Spleen (tissue), 11 donors: ENCODE results near the gene FASTKD1. TPM values are rescaled to one million over a fixed set of nuclear protein-coding genes. Genes with fewer than 3 reads are reported as not detected.

Experiments
- DNase-seq: peaks from one replicate; pipeline ENCODE4 v3.0.0-alpha.2; 2020
- H3K27ac ChIP-seq, 8 donors: fragments of 200-600 bp; sonication (generic) in 7 of 8; 1 replicate in 4 of 8; 2 replicates in 4 of 8; pipeline versions ENCODE4 v1.5.0 to v1.8.0; 2016 to 2021; ENCODE audit warnings: inconsistent platforms in 4 of 8, mild to moderate bottlenecking in 4 of 8, moderate library complexity in 1 of 8
- H3K27me3 ChIP-seq, 7 donors: fragments of 200-600 bp; sonication (generic) in 6 of 7; replicated peaks in 1 of 7; 1 replicate in 4 of 7; 2 replicates in 3 of 7; pipeline versions ENCODE4 v1.5.0 to v1.8.0; 2016 to 2021; ENCODE audit warnings: inconsistent platforms in 3 of 7, mild to moderate bottlenecking in 1 of 7
- H3K36me3 ChIP-seq, 6 donors: fragments of 200-600 bp; sonication (generic) in 5 of 6; 1 replicate in 4 of 6; 2 replicates in 2 of 6; pipeline versions ENCODE4 v1.5.0 to v1.8.0; 2016 to 2021; ENCODE audit warnings: inconsistent platforms in 2 of 6
- H3K4me1 ChIP-seq, 6 donors: fragments of 200-600 bp; sonication (generic) in 5 of 6; 1 replicate in 3 of 6; 2 replicates in 3 of 6; pipeline versions ENCODE4 v1.5.0 to v1.8.0; 2016 to 2021; ENCODE audit warnings: inconsistent platforms in 3 of 6
- H3K4me3 ChIP-seq, 8 donors: fragments of 200-600 bp; sonication (generic) in 7 of 8; 1 replicate in 4 of 8; 2 replicates in 4 of 8; pipeline versions ENCODE4 v1.5.0 to v1.8.0; 2016 to 2021; ENCODE audit warnings: inconsistent platforms in 4 of 8, mild to moderate bottlenecking in 4 of 8, moderate library complexity in 2 of 8
- H3K9me3 ChIP-seq, 8 donors: fragments of 200-600 bp; sonication (generic) in 7 of 8; 1 replicate in 4 of 8; 2 replicates in 4 of 8; pipeline versions ENCODE4 v1.5.0 to v1.8.0; 2016 to 2021; ENCODE audit warnings: inconsistent platforms in 4 of 8
- CTCF ChIP-seq, 11 experiments: fragments of 200-600 bp in 7 of 11; fragments of 450-650 bp in 4 of 11; sonication (generic) in 4 of 11; IDR thresholded peaks in 8 of 11; conservative IDR thresholded peaks in 3 of 11; 1 replicate in 7 of 11; 2 replicates in 4 of 11; pipeline versions ENCODE4 v1.4.0 to v1.8.0; 2016 to 2021; ENCODE audit warnings: antibody characterized with exemption in 11 of 11, inconsistent platforms in 4 of 11, mild to moderate bottlenecking in 1 of 11
- POLR2A ChIP-seq, 3 donors: fragments of 450-650 bp; IDR thresholded peaks; one replicate each; pipeline ENCODE4 v1.5.1; 2017; ENCODE audit warnings: antibody characterized with exemption in 3 of 3, mild to moderate bottlenecking in 1 of 3
- POLR2AphosphoS5 ChIP-seq, 3 donors: sonication (generic); formaldehyde crosslinking; IDR thresholded peaks; one replicate each; pipeline ENCODE4 v1.5.1; 2017; ENCODE audit warnings: antibody characterized with exemption in 3 of 3
- WGBS, 5 donors: extraction: QIAGEN DNeasy Blood & Tissue Kit in 3 of 5; methylation state at CpG; one replicate each; pipeline versions ENCODE4 v1.1.5 to v1.1.7; 2013 to 2018; 5-methylcytosine and 5-hydroxymethylcytosine counted together
- intact Hi-C: fragments of 100-400 bp; cut with DNase I; formaldehyde crosslinking; loops from one replicate; pipeline ENCODE4 v1.15.0; 2023; ENCODE audit warnings: low total_unique reads
- polyA plus RNA-seq, 3 donors: library from polyadenylated mRNA; stranded (reverse); fragments of 200-250 nt; gene quantifications; one replicate each; pipeline ENCODE4 v1.2.1, GENCODE V29; 2013
- total RNA-seq, 7 donors: library from RNA; depleted of rRNA in 3 of 7; stranded (reverse); fragments of >200 nt in 3 of 7; fragmentation: NEBNext Ultra II Directional in 4 of 7; extraction: Animal tissue kit (Norgen Biotek cat#: 25700) in 4 of 7; gene quantifications; one replicate each; pipeline versions ENCODE4 v1.1.0 to v1.2.1, GENCODE V29; 2016 to 2021
- donor health status: healthy with polysubstance abuse.
- donor health status: DM: no; HTN: no; CAD: no; lungs with moderate emphysema.
- donor health status: DM: no; HTN: no; CAD: no.
- donor health status: Bipolar disorder and iron deficiency.
- donor health status: healthy.
- donor health status: DM: no; HTN: no; CAD: no.
- donor health status: DM: yes; HTN: yes; CAD: no.

FASTKD1 gene
- total and polyA plus RNA-seq, 10 donors: 21.2 to 43.9 (median 28.7) TPM

GRCh38 chr2:169509955-169510354, 63.7 kb downstream of the FASTKD1 start:
- Histone ChIP-seq H3K4me3 (no peak overlapping the region), H3K4me1 (no peaks in the 10 kb centered on the region), H3K9me3 (no peaks in the 10 kb centered on the region), H3K36me3 (peaks cover 0 to 12% (median 2%) of the 10 kb centered on the region in 6 donors), H3K27ac (no peak overlapping the region), H3K27me3 (no peaks in the 10 kb centered on the region)
- no peak for DNase-seq
- intact Hi-C loops: no loop called here
- WGBS, 5 donors: 92 to 96% (median 95%) methylated on average over 8 of the region's 8 CpGs
- TF ChIP-seq POLR2AphosphoS5 (IDR thresholded peaks at IDR 0.05): no peak

GRCh38 chr2:169509298-169509885, 64.3 kb downstream of the FASTKD1 start, which contains the start of gene KLHL41:
Gene KLHL41, plus strand, starts transcription at chr2:169509702. Its CDS starts 77 bp downstream, at chr2:169509779.
- no peak for DNase-seq
- Histone ChIP-seq H3K36me3 (peaks cover 0 to 18% (median 7%) of the 10 kb centered on the region in 6 donors), H3K27ac (no peak within 1 kb of the TSS), H3K9me3 (no peaks in the 10 kb centered on the region), H3K4me3 (no peak within 1 kb of the TSS), H3K27me3 (no peaks in the 10 kb centered on the region), H3K4me1 (no peaks in the 10 kb centered on the region)
- intact Hi-C loops: no loop called here
- WGBS, 5 donors: 73 to 90% (median 89%) methylated on average over 4 of the region's 4 CpGs
- TF ChIP-seq CTCF (IDR thresholded peaks at IDR 0.05 in 8 of 11, conservative IDR thresholded peaks at IDR 0.05 in 3 of 11) (no peak), POLR2A (IDR thresholded peaks at IDR 0.05) (no peak), POLR2AphosphoS5 (IDR thresholded peaks at IDR 0.05) (no peak)

GRCh38 chr2:169507698-169508097, 66.0 kb downstream of the FASTKD1 start:
- no peak for DNase-seq
- no peak for TF ChIP-seq POLR2A (IDR thresholded peaks at IDR 0.05)
- no peak for TF ChIP-seq CTCF (IDR thresholded peaks at IDR 0.05 in 8 of 11, conservative IDR thresholded peaks at IDR 0.05 in 3 of 11)
- TF ChIP-seq POLR2AphosphoS5 (IDR thresholded peaks at IDR 0.05): no peak
- H3K4me3 ChIP-seq: no peak overlapping the region
- H3K9me3 ChIP-seq: no peaks in the 10 kb centered on the region
- H3K27ac ChIP-seq: no peak overlapping the region
- peaks cover 0 to 31% (median 9%) of the 10 kb centered on the region in 6 donors for H3K36me3 ChIP-seq
- H3K27me3 ChIP-seq: no peaks in the 10 kb centered on the region
- no peaks in the 10 kb centered on the region for H3K4me1 ChIP-seq
- intact Hi-C loops: no loop called here

- no peak for DNase-seq
- Histone ChIP-seq H3K4me1 (no peaks in the 10 kb centered on the region), H3K9me3 (no peaks in the 10 kb centered on the region), H3K36me3 (peaks cover 0 to 56% (median 9%) of the 10 kb centered on the region in 6 donors), H3K27me3 (no peaks in the 10 kb centered on the region), H3K4me3 (no peak overlapping the region), H3K27ac (no peak overlapping the region)
- 97 to 99% (median 98%) methylated on average over 15 to 19 of the region's 19 CpGs for WGBS, 5 donors
- intact Hi-C loops: no loop called here
- TF ChIP-seq CTCF (IDR thresholded peaks at IDR 0.05 in 8 of 11, conservative IDR thresholded peaks at IDR 0.05 in 3 of 11) (no peak), POLR2A (IDR thresholded peaks at IDR 0.05) (no peak), POLR2AphosphoS5 (IDR thresholded peaks at IDR 0.05) (no peak)
Observed at GRCh38 chr2:169504651-169505050, 69.0 kb downstream of the FASTKD1 start.
